NT2/D1 (cell line): ENCODE measurements around the gene TCN1.

ENCODE experiments used
- DNase-seq: peaks from one replicate; pipeline ENCODE4 v3.0.0-alpha.2; 2011; ENCODE audit warnings: low read depth, low spot score
- H3K27me3 ChIP-seq: 2 replicates; pipeline ENCODE4 v1.6.0; 2011; ENCODE audit warnings: mild to moderate bottlenecking; ENCODE audit not compliant: insufficient read length, insufficient read depth
- H3K36me3 ChIP-seq: 2 replicates; pipeline ENCODE4 v1.6.1; 2011; ENCODE audit warnings: mild to moderate bottlenecking, low read length, mixed read lengths; ENCODE audit not compliant: insufficient read depth, insufficient read length
- H3K4me1 ChIP-seq: 2 replicates; pipeline ENCODE4 v1.5.1; 2011; ENCODE audit not compliant: insufficient read depth, insufficient read length
- H3K4me3 ChIP-seq: 2 replicates; pipeline ENCODE4 v1.5.1; 2011; ENCODE audit warnings: low read depth; ENCODE audit not compliant: insufficient read length
- H3K9ac ChIP-seq: 2 replicates; pipeline ENCODE4 v1.6.0; 2011; ENCODE audit warnings: low read depth; ENCODE audit not compliant: insufficient read length
- H3K9me3 ChIP-seq: 2 replicates; pipeline ENCODE4 v1.5.1; 2011; ENCODE audit warnings: mild to moderate bottlenecking, low read length; ENCODE audit not compliant: insufficient read depth
- SUZ12 ChIP-seq: IDR thresholded peaks from 2 replicates; pipeline ENCODE4 v1.6.1; 2011; ENCODE audit not compliant: insufficient read length, insufficient read depth; ENCODE audit errors: extremely low read depth
- YY1 ChIP-seq: IDR thresholded peaks from 2 replicates; pipeline ENCODE4 v1.6.1; 2011; ENCODE audit not compliant: insufficient read length, insufficient read depth
- ZNF274 ChIP-seq: IDR thresholded peaks from 2 replicates; pipeline ENCODE4 v1.6.1; 2011; ENCODE audit warnings: mild to moderate bottlenecking, low read depth, low read length

TCN1 gene

DNA sequence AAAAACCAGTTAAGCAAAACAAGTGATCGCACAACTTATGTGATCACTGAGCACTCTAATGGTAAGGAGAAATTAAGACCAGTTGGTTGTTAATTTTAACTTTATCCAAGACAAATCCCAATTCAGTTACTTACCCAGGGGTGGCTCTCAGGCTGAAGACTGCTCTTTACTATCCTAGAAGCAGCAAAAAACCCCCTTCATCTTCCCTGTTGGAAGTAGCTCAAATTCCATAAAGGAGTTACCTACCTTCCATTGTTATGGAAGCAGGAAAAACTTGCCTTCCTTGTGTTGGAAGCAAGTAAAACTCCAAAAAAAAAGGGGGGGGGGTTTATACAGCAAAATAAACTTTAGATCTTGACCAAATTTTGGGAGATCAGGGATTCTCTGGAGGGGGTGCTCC, 50.5 kb downstream of the TCN1 start:
- Histone ChIP-seq H3K36me3 (no peaks in the 10 kb centered on the region), H3K9ac (no peak overlapping the region), H3K4me3 (no peak overlapping the region), H3K9me3 (no peaks in the 10 kb centered on the region), H3K4me1 (no peaks in the 10 kb centered on the region), H3K27me3 (no peaks in the 10 kb centered on the region)
- TF ChIP-seq SUZ12: no peak
- no peak for TF ChIP-seq YY1
- TF ChIP-seq ZNF274: no peak
- DNase-seq: no peak

GRCh38 chr11:59814021-59814420, 52.3 kb downstream of the TCN1 start:
- H3K9ac ChIP-seq: no peak overlapping the region
- no peak for TF ChIP-seq ZNF274
- TF ChIP-seq YY1: no peak
- no peak for TF ChIP-seq SUZ12
- H3K4me3 ChIP-seq: no peak overlapping the region

GRCh38 chr11:59813364-59813763, 52.9 kb downstream of the TCN1 start:
- H3K27me3 ChIP-seq: no peaks in the 10 kb centered on the region
- H3K9me3 ChIP-seq: no peaks in the 10 kb centered on the region
- H3K36me3 ChIP-seq: peaks cover 14% of the 10 kb centered on the region
- no peak overlapping the region for H3K9ac ChIP-seq
- H3K4me3 ChIP-seq: no peak overlapping the region
- no peak for DNase-seq
- TF ChIP-seq ZNF274 (no peak), SUZ12 (no peak), YY1 (no peak)
- no peaks in the 10 kb centered on the region for H3K4me1 ChIP-seq

More at GRCh38 chr11:59814021-59814420, 52.3 kb downstream of the TCN1 start:
- Histone ChIP-seq H3K9me3 (no peaks in the 10 kb centered on the region), H3K36me3 (peaks cover 8% of the 10 kb centered on the region), H3K27me3 (no peaks in the 10 kb centered on the region), H3K4me1 (no peaks in the 10 kb centered on the region)
- no peak for DNase-seq

GRCh38 chr11:59812220-59812619, 54.1 kb downstream of the TCN1 start:
- Histone ChIP-seq H3K36me3 (peaks cover 26% of the 10 kb centered on the region), H3K27me3 (no peaks in the 10 kb centered on the region), H3K4me3 (no peak overlapping the region), H3K9me3 (no peaks in the 10 kb centered on the region), H3K4me1 (no peaks in the 10 kb centered on the region), H3K9ac (no peak overlapping the region)
- TF ChIP-seq YY1 (no peak), ZNF274 (no peak), SUZ12 (no peak)
- DNase-seq: no peak

GRCh38 chr11:59810911-59811259, 55.4 kb downstream of the TCN1 start:
- H3K9ac ChIP-seq: peak overlapping the region; percentile 4
- no peaks in the 10 kb centered on the region for H3K9me3 ChIP-seq
- H3K4me3 ChIP-seq: peak overlapping the region; percentile 96
- TF ChIP-seq YY1 (no peak), SUZ12 (no peak), ZNF274 (no peak)
- H3K4me1 ChIP-seq: no peaks in the 10 kb centered on the region
- H3K27me3 ChIP-seq: no peaks in the 10 kb centered on the region
- no peak for DNase-seq
- H3K36me3 ChIP-seq: peaks cover 39% of the 10 kb centered on the region

DNA sequence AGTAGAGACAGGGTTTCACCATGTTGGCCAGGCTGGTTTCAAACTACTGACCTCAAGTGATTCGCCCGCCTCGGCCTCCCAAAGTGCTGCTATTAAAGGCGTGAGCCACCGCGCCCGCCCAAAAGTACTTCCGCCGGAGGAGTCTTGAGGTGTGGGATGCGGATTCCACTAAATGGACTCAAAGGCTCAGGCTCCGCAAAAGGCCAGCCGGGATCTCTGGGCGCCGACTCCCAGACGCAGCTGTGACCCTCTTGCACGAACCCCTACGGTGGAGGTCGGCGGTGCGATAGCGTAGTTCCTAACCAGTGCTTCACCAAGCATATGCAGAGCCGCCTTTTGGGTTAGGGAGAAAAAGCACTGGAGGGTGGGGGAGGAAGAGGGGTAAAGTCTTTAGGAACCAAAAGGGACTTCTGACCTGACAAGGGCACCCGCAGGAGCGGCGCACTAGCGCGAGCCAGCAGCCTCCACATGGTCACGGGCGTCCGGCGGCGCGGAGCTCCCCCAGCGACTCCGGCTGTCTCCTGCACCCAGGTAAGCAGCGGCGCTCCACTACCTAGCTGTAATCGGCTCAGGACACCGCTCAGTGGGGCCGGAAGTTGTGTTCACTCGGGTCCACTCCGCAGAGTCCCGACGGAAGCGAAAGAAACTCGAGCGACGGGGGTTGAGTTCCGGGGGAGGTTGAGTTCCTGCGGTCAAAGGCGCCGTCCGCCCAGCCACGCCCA, 55.9 kb downstream of the TCN1 start, which contains the start of gene MRPL16:
TSS of gene MRPL16 (minus strand) at position 590 of the 722 bp plus-strand sequence. CDS start at position 470, 120 bp downstream.
- peak; percentile 95 for DNase-seq
- peak within 1 kb of the TSS; percentile 97 for H3K9ac ChIP-seq
- TF ChIP-seq YY1 (no peak), SUZ12 (no peak), ZNF274 (no peak)
- H3K4me1 ChIP-seq: no peaks in the 10 kb centered on the region
- H3K36me3 ChIP-seq: peaks cover 44% of the 10 kb centered on the region
- H3K27me3 ChIP-seq: no peaks in the 10 kb centered on the region
- no peaks in the 10 kb centered on the region for H3K9me3 ChIP-seq
- peak within 1 kb of the TSS; percentile 96 for H3K4me3 ChIP-seq

DNA sequence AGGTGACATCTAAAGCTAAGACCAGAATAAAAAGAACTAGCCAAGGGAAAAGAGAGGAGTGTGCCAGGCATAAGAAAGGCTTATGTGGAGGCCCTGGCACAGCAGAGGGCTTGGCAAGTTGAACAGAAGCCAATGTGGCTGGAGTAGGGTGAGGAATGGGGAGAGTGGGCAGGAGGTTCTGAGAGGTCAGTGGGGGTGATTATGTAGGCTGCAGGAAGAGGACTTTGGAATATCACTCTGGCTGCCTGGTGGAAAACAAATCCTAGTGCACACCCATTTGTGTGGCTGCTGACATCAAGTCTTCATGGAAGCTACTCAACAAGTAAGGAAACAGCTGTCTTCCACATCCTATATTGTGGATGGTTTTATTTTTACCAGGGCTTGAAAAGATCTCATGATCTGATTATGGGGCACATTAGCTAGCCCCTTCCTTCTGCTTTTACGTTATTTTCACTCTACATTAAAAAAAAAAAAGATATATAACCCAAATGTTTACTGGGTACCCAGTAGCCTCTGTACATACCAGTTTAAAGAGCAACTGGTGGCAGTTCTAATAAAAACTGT, 59.2 kb downstream of the TCN1 start:
- Histone ChIP-seq H3K4me3 (no peak overlapping the region), H3K9me3 (no peaks in the 10 kb centered on the region), H3K9ac (no peak overlapping the region), H3K27me3 (no peaks in the 10 kb centered on the region), H3K4me1 (no peaks in the 10 kb centered on the region), H3K36me3 (peaks cover 75% of the 10 kb centered on the region)
- TF ChIP-seq ZNF274 (no peak), YY1 (no peak), SUZ12 (no peak)
- no peak for DNase-seq
